K562 (cell line): ENCODE measurements around the gene ARID4B.

Experiments
- FOXJ3 ChIP-seq: sonication (generic); formaldehyde crosslinking; IDR thresholded peaks from 2 replicates; pipeline ENCODE4 v1.4.0; 2020; ENCODE audit warnings: mild to moderate bottlenecking, missing genetic modification reagents
- KLF10 ChIP-seq: fragments of 250-450 bp; sonication (Bioruptor Pico); IDR thresholded peaks from 2 replicates; pipeline ENCODE4 v1.6.1; 2021; ENCODE audit warnings: matching md5 sums
- NFATC3 ChIP-seq: fragments of 450-650 bp; IDR thresholded peaks from 2 replicates; pipeline ENCODE4 v1.6.1; 2017; ENCODE audit warnings: mild to moderate bottlenecking
- NR2C2 ChIP-seq, 2 experiments: fragments of 200-800 bp in 1 of 2; sonication (Bioruptor generic) in 1 of 2; sonication (generic) in 1 of 2; formaldehyde crosslinking in 1 of 2; IDR thresholded peaks; 2 replicates each; pipeline versions ENCODE4 v1.6.1 to v1.8.0; 2016 to 2022; ENCODE audit warnings: mild to moderate bottlenecking in 1 of 2, missing compliant biosample characterization in 1 of 2, missing genetic modification characterization in 1 of 2, missing genetic modification reagents in 1 of 2
- NR2F6 ChIP-seq: fragments of 450-650 bp; formaldehyde crosslinking; IDR thresholded peaks from 2 replicates; pipeline ENCODE4 v1.4.0; 2020; ENCODE audit warnings: mild to moderate bottlenecking
- POLR3A ChIP-seq: IDR thresholded peaks from 2 replicates; pipeline ENCODE4 v1.6.1; 2011; ENCODE audit warnings: borderline replicate concordance, mild to moderate bottlenecking, moderate library complexity; ENCODE audit not compliant: insufficient read length, insufficient read depth; ENCODE audit errors: extremely low read depth
- RAD21 ChIP-seq, 2 experiments: fragments of 250-450 bp in 1 of 2; fragments of 450-650 bp in 1 of 2; sonication (Bioruptor Pico) in 1 of 2; formaldehyde crosslinking in 1 of 2; IDR thresholded peaks in 1 of 2; conservative IDR thresholded peaks in 1 of 2; 2 replicates each; pipeline versions ENCODE4 v1.4.0 to v1.8.0; 2020 to 2022; ENCODE audit warnings: mild to moderate bottlenecking in 2 of 2, moderate library complexity in 1 of 2
- RNF2 ChIP-seq: sonication (generic); IDR thresholded peaks from 2 replicates; pipeline ENCODE4 v1.6.1; 2016
- SMARCA4 ChIP-seq: fragments of 450-650 bp; IDR thresholded peaks from 2 replicates; pipeline ENCODE4 v1.6.1; 2016
- SRF ChIP-seq, 2 experiments: fragments of 250-450, 450-650 bp in 1 of 2; sonication (Bioruptor Pico) in 1 of 2; sonication (generic) in 1 of 2; formaldehyde crosslinking; IDR thresholded peaks; 2 replicates each; pipeline versions ENCODE4 v1.5.0 to v1.5.1; 2020 to 2022; ENCODE audit warnings: mild to moderate bottlenecking in 1 of 2, missing genetic modification reagents in 1 of 2
- TAF15 ChIP-seq: fragments of 200-400 bp; formaldehyde crosslinking; IDR thresholded peaks from 2 replicates; pipeline ENCODE4 v1.6.1; 2017; ENCODE audit warnings: mild to moderate bottlenecking, low read depth, low read length, moderate library complexity
- ZNF561 ChIP-seq: fragments of 450-650 bp; formaldehyde crosslinking; conservative IDR thresholded peaks from 2 replicates; pipeline ENCODE4 v1.4.0; 2020; ENCODE audit warnings: mild to moderate bottlenecking, moderate library complexity
- ZNF717 ChIP-seq: fragments of 250-450 bp; sonication (Bioruptor Pico); IDR thresholded peaks from 2 replicates; pipeline ENCODE4 v1.5.0; 2021
- TF ChIP-seq, protein P1 (sequence below), 3 experiments: IDR thresholded peaks in 2 of 3; conservative IDR thresholded peaks in 1 of 3; 2 replicates each; pipeline ENCODE4 v1.5.1; 2011 to 2012; ENCODE audit warnings: low read length in 3 of 3, mild to moderate bottlenecking in 3 of 3, control low read depth in 2 of 3, improper control_type of control experiment in 1 of 3, inconsistent platforms in 1 of 3, low read depth in 1 of 3, mixed read lengths in 1 of 3, moderate library complexity in 1 of 3; ENCODE audit not compliant: insufficient read depth in 2 of 3

DNA sequence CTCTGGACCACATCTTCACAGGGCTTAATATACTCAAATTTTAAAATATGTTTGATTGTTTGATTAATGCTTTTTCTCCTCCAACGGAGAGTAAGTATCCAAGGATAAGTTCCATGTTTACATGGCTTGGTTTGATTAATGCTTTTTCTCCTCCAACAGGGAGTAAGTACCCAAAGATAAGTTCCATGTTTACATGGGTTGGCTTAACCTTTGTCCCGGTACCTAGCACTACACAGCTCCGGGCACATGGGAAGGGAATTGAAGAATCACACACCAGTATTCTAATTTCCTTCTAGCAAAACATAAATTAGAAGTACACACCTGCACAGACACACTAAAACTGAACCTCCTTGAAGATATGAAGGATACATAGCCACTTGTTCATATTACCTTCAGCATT, 77.5 kb downstream of the ARID4B start:
- TF ChIP-seq POLR3A, result no peak
- TF ChIP-seq KLF10 (CRISPR knock-in tag), result no peak
- no peak for TF ChIP-seq RAD21 (CRISPR knock-in tag; conservative IDR thresholded peaks at IDR 0.05 in 1 of 2, IDR thresholded peaks at IDR 0.05 in 1 of 2)
- TF ChIP-seq ZNF717 (CRISPR knock-in tag), result no peak
- TF ChIP-seq RNF2, result no peak
- TF ChIP-seq FOXJ3 (CRISPR knock-in tag), result no peak
- no peak for TF ChIP-seq SRF (CRISPR knock-in tag; IDR thresholded peaks at IDR 0.05)
- no peak for TF ChIP-seq SMARCA4
- no peak for TF ChIP-seq NFATC3
- TF ChIP-seq NR2C2 (CRISPR knock-in tag; IDR thresholded peaks at IDR 0.05), result no peak
- TF ChIP-seq NR2C2 (tag; IDR thresholded peaks at IDR 0.05), result no peak
- no peak for TF ChIP-seq NR2F6
- TF ChIP-seq, protein P1, sequence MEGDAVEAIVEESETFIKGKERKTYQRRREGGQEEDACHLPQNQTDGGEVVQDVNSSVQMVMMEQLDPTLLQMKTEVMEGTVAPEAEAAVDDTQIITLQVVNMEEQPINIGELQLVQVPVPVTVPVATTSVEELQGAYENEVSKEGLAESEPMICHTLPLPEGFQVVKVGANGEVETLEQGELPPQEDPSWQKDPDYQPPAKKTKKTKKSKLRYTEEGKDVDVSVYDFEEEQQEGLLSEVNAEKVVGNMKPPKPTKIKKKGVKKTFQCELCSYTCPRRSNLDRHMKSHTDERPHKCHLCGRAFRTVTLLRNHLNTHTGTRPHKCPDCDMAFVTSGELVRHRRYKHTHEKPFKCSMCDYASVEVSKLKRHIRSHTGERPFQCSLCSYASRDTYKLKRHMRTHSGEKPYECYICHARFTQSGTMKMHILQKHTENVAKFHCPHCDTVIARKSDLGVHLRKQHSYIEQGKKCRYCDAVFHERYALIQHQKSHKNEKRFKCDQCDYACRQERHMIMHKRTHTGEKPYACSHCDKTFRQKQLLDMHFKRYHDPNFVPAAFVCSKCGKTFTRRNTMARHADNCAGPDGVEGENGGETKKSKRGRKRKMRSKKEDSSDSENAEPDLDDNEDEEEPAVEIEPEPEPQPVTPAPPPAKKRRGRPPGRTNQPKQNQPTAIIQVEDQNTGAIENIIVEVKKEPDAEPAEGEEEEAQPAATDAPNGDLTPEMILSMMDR (IDR thresholded peaks at IDR 0.05 in 2 of 3, conservative IDR thresholded peaks at IDR 0.05 in 1 of 3; ENCODE audit: insufficient read depth in 2 of 3, low read depth in 1 of 3, low read length in 3 of 3), result no peak
- no peak for TF ChIP-seq ZNF561 (CRISPR knock-in tag)
- no peak for TF ChIP-seq TAF15
